ENCODE results near the gene PDGFRB. TPM values are rescaled to one million over a fixed set of nuclear protein-coding genes. Genes with fewer than 3 reads are reported as not detected.

Gene PDGFRB
- total and polyA plus RNA-seq, 9 of the 15 experiments (the other 6 are each of a cell fraction or from before 2014, with no cell fraction given) = 0.01 to 1.5 (median 0.09) TPM; not detected in 3

DNA sequence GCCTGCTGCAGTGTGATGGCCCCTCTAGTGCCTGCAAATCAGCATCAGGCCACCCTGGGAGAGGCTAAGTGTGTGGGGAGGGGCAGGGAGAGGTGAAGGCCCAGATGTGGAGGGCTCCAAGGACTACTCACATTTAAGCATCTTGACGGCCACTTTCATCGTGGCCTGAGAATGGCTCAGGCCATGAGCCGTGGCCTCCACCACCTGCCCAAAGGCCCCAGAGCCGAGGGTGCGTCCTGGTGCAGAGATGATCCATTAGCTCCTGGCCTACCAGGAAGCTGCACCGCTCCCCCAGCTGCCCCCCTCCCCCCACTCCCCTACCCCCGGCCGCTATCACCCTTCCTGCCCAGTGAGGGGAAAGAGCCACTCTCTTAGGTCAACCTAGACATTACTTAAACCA lies 31.0 kb downstream of the PDGFRB start:
- no peaks in the 10 kb centered on the region for H3K9me1 ChIP-seq (ENCODE audit: control insufficient read depth, insufficient read depth, low read length)
- H3K36me3 ChIP-seq (ENCODE audit: control insufficient read depth, insufficient read depth, low read length) = no peaks in the 10 kb centered on the region
- H3K9me3 ChIP-seq (replicated peaks; ENCODE audit: control insufficient read depth, insufficient read depth, low read depth, low read length) = no peaks in the 10 kb centered on the region
- in situ Hi-C loops (cut with MboI) = no loop called here
- FAIRE-seq (no peak), ATAC-seq (no peak), DNase-seq (ENCODE audit: extremely low read depth in 1 of 4, low spot score in 3 of 4) (no peak)
- H3K27me3 ChIP-seq (ENCODE audit: control insufficient read depth in 2 of 2, insufficient read depth in 2 of 2, low read length in 2 of 2) = no peaks in the 10 kb centered on the region
- H3K9ac ChIP-seq (ENCODE audit: insufficient read depth in 1 of 2, low read depth in 2 of 2, low read length in 2 of 2) = peak overlapping the region in 1 of 2 experiments; percentile 53; a peak in 1 of 4 replicates
- 0 out of 2 replicates have a peak, but pooled peaks cover 3% of the 10 kb centered on the region for H4K20me1 ChIP-seq (replicated peaks; ENCODE audit: control insufficient read depth, insufficient read depth, low read length)
- intact Hi-C loops (cut with micrococcal nuclease) = loop anchor here (10.0 kb wide), 2 partner anchors 50 to 290 kb away; no protein-coding TSS in a partner anchor
- no peak overlapping the region for H3K4me3 ChIP-seq
- ChIA-PET POLR2A (no interaction called here), CTCF (ENCODE audit: low intra/inter-chr PET ratio) (no interaction called here)
- H2AFZ ChIP-seq (ENCODE audit: low read depth, low read length) = no peak overlapping the region
- peaks cover 7 to 13% of the 10 kb centered on the region in 2 experiments; a peak in 4 of 5 replicates for H3K4me1 ChIP-seq (replicated peaks in 1 of 2; ENCODE audit: control insufficient read depth in 2 of 2, insufficient read depth in 2 of 2, low read length in 2 of 2)
- H3K27ac ChIP-seq (ENCODE audit: extremely low read depth, low read depth, low read length) = no peak overlapping the region
- TF ChIP-seq TARDBP (IDR thresholded peaks at IDR 0.05) = no peak
- no peak for TF ChIP-seq FOXA1 (IDR thresholded peaks at IDR 0.05; ENCODE audit: borderline replicate concordance)
- no peak for TF ChIP-seq STAT5A (IDR thresholded peaks at IDR 0.05; ENCODE audit: borderline replicate concordance, low read length)
- no peak for TF ChIP-seq MEF2D (tag; conservative IDR thresholded peaks at IDR 0.05; ENCODE audit: low read depth)
- TF ChIP-seq, protein P1, sequence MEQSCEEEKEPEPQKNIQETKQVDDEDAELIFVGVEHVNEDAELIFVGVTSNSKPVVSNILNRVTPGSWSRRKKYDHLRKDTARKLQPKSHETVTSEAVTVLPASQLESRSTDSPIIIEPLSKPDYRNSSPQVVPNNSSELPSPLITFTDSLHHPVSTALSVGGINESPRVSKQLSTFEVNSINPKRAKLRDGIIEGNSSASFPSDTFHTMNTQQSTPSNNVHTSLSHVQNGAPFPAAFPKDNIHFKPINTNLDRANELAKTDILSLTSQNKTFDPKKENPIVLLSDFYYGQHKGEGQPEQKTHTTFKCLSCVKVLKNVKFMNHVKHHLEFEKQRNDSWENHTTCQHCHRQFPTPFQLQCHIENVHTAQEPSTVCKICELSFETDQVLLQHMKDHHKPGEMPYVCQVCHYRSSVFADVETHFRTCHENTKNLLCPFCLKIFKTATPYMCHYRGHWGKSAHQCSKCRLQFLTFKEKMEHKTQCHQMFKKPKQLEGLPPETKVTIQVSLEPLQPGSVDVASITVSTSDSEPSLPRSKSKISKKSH (CRISPR knock-in tag; IDR thresholded peaks at IDR 0.05) = no peak
- no TSS peak for BruUV-seq (replicated peaks)
- H3K4me2 ChIP-seq (ENCODE audit: insufficient read depth, low read length) = no peak overlapping the region
- no peaks in the 10 kb centered on the region for H3K79me2 ChIP-seq (ENCODE audit: control insufficient read depth, insufficient read depth, low read length)
- 79% methylated on average over 4 of the region's 8 CpGs for WGBS (ENCODE audit: insufficient coverage, low coverage, missing lambda C conversion rate)
